ENCODE results near the gene ARRDC3. TPM values are rescaled to one million over a fixed set of nuclear protein-coding genes. Genes with fewer than 3 reads are reported as not detected.

Gene ARRDC3
- total RNA-seq, 1 donor = 120 TPM

DNA sequence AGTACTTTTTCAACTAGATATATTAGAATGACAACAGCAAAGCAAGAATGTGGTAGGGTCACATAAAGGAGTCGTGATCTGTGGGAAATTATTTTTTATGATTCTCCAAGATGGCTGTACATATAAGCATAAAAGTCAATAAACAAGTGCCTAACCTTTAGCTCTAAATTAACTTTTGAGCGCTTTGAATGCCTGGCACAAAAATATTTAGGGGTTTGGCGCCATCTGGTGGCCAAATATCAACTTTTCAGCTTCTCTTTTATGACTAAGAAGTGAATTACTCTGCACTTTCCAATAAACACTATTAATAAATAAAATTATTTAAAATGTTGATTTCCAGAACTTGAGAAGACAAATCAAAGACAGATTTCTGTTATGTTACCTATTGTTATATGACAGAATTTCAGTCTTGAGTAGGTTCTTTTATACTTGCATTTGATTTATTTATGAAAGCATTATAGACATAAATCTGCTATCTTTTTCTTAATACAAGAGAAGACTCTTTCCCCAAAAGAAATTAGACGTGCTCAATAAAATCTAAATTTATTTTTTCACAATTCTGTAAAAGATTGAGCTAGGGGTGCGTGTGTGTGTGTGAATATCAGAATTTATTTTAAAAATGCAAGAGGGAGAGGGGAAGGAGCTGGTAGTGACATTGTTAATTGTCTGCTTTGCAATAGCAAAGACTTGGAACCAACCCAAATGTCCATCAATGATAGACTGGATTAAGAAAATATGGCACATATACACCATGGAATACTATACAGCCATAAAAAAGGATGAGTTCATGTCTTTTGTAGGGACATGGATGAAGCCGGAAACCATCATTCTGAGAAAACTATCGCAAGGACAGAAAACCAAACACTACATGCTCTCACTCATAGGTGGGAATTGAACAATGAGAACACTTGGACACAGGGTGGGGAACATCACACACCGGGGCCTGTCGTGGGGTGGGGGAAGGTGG, 36.7 kb upstream of the ARRDC3 start:
- H3K4me3 ChIP-seq (ENCODE audit: low read depth, low read length) = no peak overlapping the region
- TF ChIP-seq, protein P1, sequence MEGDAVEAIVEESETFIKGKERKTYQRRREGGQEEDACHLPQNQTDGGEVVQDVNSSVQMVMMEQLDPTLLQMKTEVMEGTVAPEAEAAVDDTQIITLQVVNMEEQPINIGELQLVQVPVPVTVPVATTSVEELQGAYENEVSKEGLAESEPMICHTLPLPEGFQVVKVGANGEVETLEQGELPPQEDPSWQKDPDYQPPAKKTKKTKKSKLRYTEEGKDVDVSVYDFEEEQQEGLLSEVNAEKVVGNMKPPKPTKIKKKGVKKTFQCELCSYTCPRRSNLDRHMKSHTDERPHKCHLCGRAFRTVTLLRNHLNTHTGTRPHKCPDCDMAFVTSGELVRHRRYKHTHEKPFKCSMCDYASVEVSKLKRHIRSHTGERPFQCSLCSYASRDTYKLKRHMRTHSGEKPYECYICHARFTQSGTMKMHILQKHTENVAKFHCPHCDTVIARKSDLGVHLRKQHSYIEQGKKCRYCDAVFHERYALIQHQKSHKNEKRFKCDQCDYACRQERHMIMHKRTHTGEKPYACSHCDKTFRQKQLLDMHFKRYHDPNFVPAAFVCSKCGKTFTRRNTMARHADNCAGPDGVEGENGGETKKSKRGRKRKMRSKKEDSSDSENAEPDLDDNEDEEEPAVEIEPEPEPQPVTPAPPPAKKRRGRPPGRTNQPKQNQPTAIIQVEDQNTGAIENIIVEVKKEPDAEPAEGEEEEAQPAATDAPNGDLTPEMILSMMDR (IDR thresholded peaks at IDR 0.05; ENCODE audit: insufficient read depth, low read length) = peak; percentile 54
- DNase-seq (ENCODE audit: low read depth) = peak; percentile 78

DNA sequence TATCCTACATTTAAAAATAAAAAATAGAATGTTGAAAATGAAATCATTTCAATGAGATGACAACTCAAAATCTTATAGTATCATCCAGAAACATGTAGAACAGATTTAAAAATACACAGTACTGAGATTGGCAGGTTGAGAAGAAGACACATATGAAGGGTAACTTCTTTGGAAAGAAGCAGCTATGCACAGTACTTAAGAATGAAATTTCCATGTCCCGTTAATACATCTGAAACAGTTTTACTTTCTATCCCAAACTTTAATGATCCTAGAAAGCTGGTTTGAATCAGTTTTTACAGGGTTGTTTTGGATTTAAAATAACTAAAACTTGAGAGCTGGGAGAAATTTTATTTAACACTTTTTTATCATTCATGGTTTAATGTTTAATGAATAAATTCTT, 36.0 kb upstream of the ARRDC3 start:
- peak; percentile 4 for DNase-seq (ENCODE audit: low read depth)
- TF ChIP-seq, protein P1 (IDR thresholded peaks at IDR 0.05; ENCODE audit: insufficient read depth, low read length) = no peak

DNA sequence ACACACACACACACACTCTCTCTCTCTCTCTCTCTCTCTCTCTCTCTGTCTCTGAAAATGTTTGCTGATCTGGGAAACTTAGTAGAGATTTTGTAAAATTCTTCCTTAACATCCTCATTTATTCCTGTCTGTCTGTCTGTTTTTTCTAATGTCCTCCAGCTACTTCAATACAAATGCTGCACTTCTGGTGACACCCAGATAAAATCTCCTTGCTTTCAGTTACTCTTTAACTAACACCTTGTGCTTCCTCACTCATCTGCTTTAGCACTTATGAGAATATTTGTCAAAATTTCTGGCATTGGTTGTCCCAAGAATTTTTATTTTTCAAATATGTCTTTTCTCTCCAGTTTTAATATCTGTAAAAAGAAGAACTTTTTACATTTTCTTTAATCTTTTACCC, 35.0 kb upstream of the ARRDC3 start:
- DNase-seq (ENCODE audit: low read depth) = no peak
- no peak overlapping the region for H3K4me3 ChIP-seq (ENCODE audit: low read depth, low read length)
- TF ChIP-seq, protein P1 (IDR thresholded peaks at IDR 0.05; ENCODE audit: insufficient read depth, low read length) = no peak

More for the DNA sequence above, 36.0 kb upstream of the ARRDC3 start:
- H3K4me3 ChIP-seq (ENCODE audit: low read depth, low read length) = no peak overlapping the region

DNA sequence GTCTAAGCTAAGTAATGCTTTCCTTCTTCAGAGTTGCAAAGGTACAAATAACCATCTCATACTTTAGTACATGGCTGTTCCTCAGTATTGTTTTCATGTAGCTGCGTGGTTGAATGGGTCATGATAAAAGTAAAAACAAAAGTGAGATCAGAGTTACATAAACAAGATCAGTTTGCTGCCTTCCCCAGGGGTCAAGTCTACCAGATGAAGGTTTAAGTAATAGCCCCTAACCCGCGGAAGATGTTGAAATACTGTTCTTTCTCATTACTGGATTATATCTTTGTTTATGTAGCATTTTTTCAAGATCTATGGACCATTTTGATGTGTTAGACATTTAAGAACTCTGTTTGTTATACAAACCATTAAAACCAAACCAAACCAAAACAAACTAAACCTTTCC, 34.1 kb upstream of the ARRDC3 start:
- peak; percentile 2 for DNase-seq (ENCODE audit: low read depth)
- TF ChIP-seq, protein P1 (IDR thresholded peaks at IDR 0.05; ENCODE audit: insufficient read depth, low read length) = no peak
- H3K4me3 ChIP-seq (ENCODE audit: low read depth, low read length) = no peak overlapping the region

DNA sequence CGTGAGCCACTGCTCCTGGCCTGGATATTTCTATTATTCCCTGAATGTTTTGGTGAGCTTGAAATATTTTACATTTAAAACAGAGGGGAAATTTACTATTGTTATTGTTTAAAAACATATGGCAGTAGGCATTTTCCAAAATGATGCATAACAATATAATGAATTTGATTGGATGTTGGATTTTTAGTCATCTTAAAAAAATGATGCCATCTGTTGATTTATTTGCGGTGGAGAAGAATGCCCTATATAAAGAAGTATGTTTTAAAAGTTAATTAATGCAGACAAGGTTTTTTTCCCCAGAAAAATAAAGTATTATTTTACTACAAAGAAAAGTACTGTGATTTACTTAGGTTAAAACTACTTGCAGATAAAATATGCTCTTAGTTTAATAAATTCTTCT, 33.4 kb upstream of the ARRDC3 start:
- TF ChIP-seq, protein P1 (IDR thresholded peaks at IDR 0.05; ENCODE audit: insufficient read depth, low read length) = no peak
- H3K4me3 ChIP-seq (ENCODE audit: low read depth, low read length) = no peak overlapping the region
- DNase-seq (ENCODE audit: low read depth) = no peak

DNA sequence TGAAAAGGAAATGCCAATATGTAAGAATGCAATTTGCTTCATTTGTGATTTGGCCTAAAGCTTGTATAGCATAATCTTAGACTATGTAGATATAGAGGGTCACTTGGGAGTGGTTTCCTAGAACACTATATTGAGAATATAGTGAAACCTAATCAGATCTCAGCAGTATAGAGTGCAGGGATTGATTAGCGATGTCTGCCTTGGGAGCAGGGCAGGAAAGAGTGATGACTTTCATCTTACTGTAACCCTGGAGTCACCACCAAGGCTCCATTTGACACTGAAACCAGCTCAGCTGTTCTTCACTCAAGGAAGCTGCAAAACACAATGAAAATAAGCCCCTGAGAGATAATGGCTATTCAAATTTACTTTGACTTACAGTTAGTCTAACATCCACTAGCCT, 26.2 kb upstream of the ARRDC3 start:
- no peak for DNase-seq (ENCODE audit: low read depth)
- TF ChIP-seq, protein P1 (IDR thresholded peaks at IDR 0.05; ENCODE audit: insufficient read depth, low read length) = no peak
- H3K4me3 ChIP-seq (ENCODE audit: low read depth, low read length) = no peak overlapping the region
